Measurements from ENCODE around the gene TDP2.

- TF ChIP-seq CTCF (IDR thresholded peaks at IDR 0.05) (no peak), POLR2A (IDR thresholded peaks at IDR 0.05) (no peak)
Measured at GRCh38 chr6:24686946-24687345, 20.2 kb upstream of the TDP2 start.
